ENCODE data around the gene MPPED2.

DNA sequence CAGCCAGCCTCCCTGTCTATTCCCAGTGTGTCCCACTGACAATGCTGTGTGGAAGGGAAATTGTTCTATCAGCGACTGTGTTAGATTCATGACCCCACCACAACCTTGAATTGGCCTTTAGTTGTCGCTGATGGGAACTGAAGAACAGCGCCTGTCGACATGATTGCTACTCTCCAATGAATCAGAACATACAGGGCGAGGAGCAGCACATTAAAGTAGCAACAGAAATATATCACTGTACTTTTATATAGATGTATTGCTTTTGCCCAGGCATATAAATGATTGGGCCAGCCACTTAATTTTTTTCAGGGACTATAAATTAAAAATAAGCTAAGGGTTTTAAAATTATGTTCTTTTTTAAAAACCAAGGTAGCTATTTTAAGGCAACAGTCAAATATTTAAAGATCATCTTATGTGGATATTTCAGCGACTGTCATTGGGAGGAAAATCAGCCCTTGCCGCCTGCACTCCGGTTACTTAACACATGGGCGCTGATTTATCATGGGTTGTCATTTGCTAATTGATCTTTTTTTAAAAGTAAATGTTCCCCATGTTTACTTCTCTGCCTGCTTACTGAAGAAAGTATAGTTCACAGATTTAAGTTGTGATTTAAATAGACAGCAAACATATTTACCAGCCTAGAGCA is 221.2 kb downstream of the MPPED2 start:
- TF ChIP-seq EZH2phosphoT487 (IDR thresholded peaks at IDR 0.05; ENCODE audit: low read depth, severe bottlenecking, unreplicated experiment) (no peak), CTCF (IDR thresholded peaks at IDR 0.05; ENCODE audit: poor library complexity) (no peak)

All from hepatocyte (in vitro differentiated cells).